ENCODE results near the gene CHD9NB.

DNA sequence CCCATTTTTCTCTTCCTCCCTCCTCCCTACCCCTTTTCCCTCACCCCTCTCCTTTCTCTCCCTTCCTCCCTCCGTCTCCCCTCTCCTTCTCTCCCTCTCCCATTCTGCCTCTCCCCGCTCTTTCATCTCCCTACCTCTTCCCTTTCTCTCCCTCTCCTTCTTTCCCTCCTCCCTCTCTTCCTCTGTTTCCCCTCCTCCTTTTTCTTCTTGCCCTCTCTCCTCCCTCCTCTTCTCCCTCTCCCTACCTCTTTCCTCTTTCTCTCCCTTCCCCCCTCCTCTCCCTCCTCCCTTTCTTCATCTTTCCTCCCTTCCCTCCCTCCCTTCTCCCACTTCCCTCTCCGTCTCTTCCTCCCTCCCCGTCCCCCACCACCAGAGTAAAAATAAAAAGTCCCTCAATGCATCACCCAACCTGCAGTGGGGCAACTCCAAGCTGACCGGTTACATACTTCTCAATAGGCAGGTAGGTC lies 10.4 kb downstream of the CHD9NB start:
- TF ChIP-seq EZH2 (IDR thresholded peaks at IDR 0.05; ENCODE audit: insufficient read depth, poor library complexity, severe bottlenecking) = no peak
- no peak for TF ChIP-seq EZH2phosphoT487 (IDR thresholded peaks at IDR 0.05; ENCODE audit: insufficient read depth, low read depth)
